RWPE2 (cell line): ENCODE measurements around the gene UQCRQ.

Experiments used
- ATAC-seq: fragments of 200-7000 bp; cut with Tn5 transposase; 3 replicates; pipeline ENCODE4 v1.9.1; 2021; ENCODE audit warnings: low read depth
- DNase-seq: peaks from one replicate; pipeline ENCODE4 v3.0.0-alpha.2; 2020; ENCODE audit warnings: low spot score
- H3K27ac ChIP-seq: fragments of 450-650 bp; 2 replicates; pipeline ENCODE4 v1.5.1; 2017; ENCODE audit warnings: mild to moderate bottlenecking; ENCODE audit not compliant: poor library complexity, severe bottlenecking
- H3K27me3 ChIP-seq: fragments of 250-450 bp; sonication (Bioruptor Pico); 2 replicates; pipeline ENCODE4 v1.5.1; 2021; ENCODE audit warnings: mild to moderate bottlenecking, moderate library complexity; ENCODE audit not compliant: insufficient read depth, poor library complexity, severe bottlenecking
- H3K36me3 ChIP-seq: fragments of 250-450 bp; sonication (Bioruptor Pico); 2 replicates; pipeline ENCODE4 v1.5.1; 2020; ENCODE audit warnings: low read depth, mild to moderate bottlenecking, moderate library complexity
- H3K4me1 ChIP-seq: fragments of 250-450 bp; sonication (Bioruptor Pico); 2 replicates; pipeline ENCODE4 v1.5.1; 2021; ENCODE audit warnings: mild to moderate bottlenecking, moderate library complexity; ENCODE audit not compliant: insufficient read depth, poor library complexity, severe bottlenecking
- H3K4me3 ChIP-seq: fragments of 250-450 bp; sonication (Bioruptor Pico); 2 replicates; pipeline ENCODE4 v1.5.1; 2021; ENCODE audit warnings: mild to moderate bottlenecking, moderate library complexity; ENCODE audit not compliant: severe bottlenecking
- H3K9me3 ChIP-seq: fragments of 250-450 bp; sonication (Bioruptor Pico); 2 replicates; pipeline ENCODE4 v1.5.1; 2021; ENCODE audit warnings: mild to moderate bottlenecking, moderate library complexity; ENCODE audit not compliant: severe bottlenecking
- CTCF ChIP-seq: fragments of 450-650 bp; IDR thresholded peaks from one replicate; pipeline ENCODE4 v1.5.1; 2017; ENCODE audit warnings: mild to moderate bottlenecking, moderate library complexity; ENCODE audit not compliant: poor library complexity, severe bottlenecking

UQCRQ gene

GRCh38 chr5:132884548-132884947 is 18.1 kb downstream of the UQCRQ start:
- Histone ChIP-seq H3K36me3 (peaks cover 96% of the 10 kb centered on the region), H3K27ac (no peak overlapping the region), H3K4me1 (no peaks in the 10 kb centered on the region), H3K4me3 (no peak overlapping the region), H3K9me3 (no peaks in the 10 kb centered on the region), H3K27me3 (no peaks in the 10 kb centered on the region)
- no peak for TF ChIP-seq CTCF
- DNase-seq, result no peak
- no peak for ATAC-seq

- Histone ChIP-seq H3K4me3 (no peak overlapping the region), H3K27me3 (no peaks in the 10 kb centered on the region), H3K4me1 (no peaks in the 10 kb centered on the region), H3K9me3 (no peaks in the 10 kb centered on the region), H3K36me3 (peaks cover 94% of the 10 kb centered on the region), H3K27ac (no peak overlapping the region)
- no peak for TF ChIP-seq CTCF
- DNase-seq, result no peak
- ATAC-seq, result no peak
Observed at GRCh38 chr5:132886064-132886823, 19.8 kb downstream of the UQCRQ start.

DNA sequence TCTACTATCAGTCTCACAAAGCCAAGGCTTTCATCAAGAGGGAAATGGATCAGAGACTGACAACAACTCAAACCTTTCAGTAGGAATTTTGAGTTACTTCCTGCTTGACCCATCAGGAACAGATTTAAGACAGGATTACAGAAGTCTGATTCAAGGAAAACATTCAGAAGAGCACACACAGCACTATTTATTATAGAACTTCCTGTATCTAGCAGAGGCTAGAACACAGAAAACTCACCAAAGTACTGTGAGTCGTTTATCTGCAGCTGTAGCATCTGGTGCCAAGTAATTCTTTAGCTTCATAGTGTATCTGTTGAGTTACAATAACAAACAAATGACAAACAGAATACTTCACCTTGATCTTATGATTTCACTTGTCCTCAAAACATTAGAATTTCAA is 20.8 kb downstream of the UQCRQ start:
- TF ChIP-seq CTCF, result no peak
- Histone ChIP-seq H3K27me3 (no peaks in the 10 kb centered on the region), H3K36me3 (peaks cover 94% of the 10 kb centered on the region), H3K4me1 (no peaks in the 10 kb centered on the region), H3K4me3 (no peak overlapping the region), H3K9me3 (no peaks in the 10 kb centered on the region), H3K27ac (no peak overlapping the region)
- DNase-seq (no peak), ATAC-seq (no peak)

DNA sequence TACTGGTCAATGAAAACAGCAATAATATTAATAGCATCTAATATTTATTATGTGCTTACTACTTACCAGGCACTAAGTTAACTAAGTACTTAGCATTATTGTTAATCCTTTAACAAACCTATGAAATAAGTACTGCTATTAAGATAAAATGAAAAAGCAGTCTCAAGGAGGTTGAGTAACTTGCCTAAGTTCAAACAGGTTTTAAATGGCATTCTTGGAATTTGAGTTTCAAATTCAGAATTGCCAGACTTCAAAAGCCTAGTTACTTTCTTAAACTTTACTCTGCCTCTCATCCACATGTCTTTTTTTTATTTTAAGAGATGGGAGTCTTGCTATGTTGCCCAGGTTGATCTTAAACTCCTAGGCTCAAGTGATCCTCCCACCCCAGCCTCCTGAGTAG is 23.1 kb downstream of the UQCRQ start:
- Histone ChIP-seq H3K4me3 (no peak overlapping the region), H3K27ac (no peak overlapping the region), H3K9me3 (no peaks in the 10 kb centered on the region), H3K27me3 (no peaks in the 10 kb centered on the region), H3K36me3 (peaks cover 94% of the 10 kb centered on the region), H3K4me1 (no peaks in the 10 kb centered on the region)
- no peak for DNase-seq
- TF ChIP-seq CTCF, result no peak
- no peak for ATAC-seq

- Histone ChIP-seq H3K4me3 (no peak overlapping the region), H3K9me3 (no peaks in the 10 kb centered on the region), H3K36me3 (peaks cover 98% of the 10 kb centered on the region), H3K27ac (no peak overlapping the region), H3K27me3 (no peaks in the 10 kb centered on the region), H3K4me1 (no peaks in the 10 kb centered on the region)
- no peak for DNase-seq
- ATAC-seq, result no peak
- no peak for TF ChIP-seq CTCF
Observed at GRCh38 chr5:132890817-132891216, 24.4 kb downstream of the UQCRQ start.
